Colonic mucosa (tissue), 4 donors: ENCODE measurements around the gene CAMTA1. TPM values are rescaled to one million over a fixed set of nuclear protein-coding genes. Genes with fewer than 3 reads are reported as not detected.
"Not testable (repeated sequence)": the region's sequence is repeated elsewhere in the genome, so short reads cannot be mapped to it uniquely, and the experiment has no call there.

ENCODE experiments used
- DNase-seq: peaks from one replicate; pipeline ENCODE4 v3.0.0-alpha.2; 2020
- H3K27ac ChIP-seq: fragments of 200-600 bp; one replicate; pipeline ENCODE4 v1.8.0; 2021
- H3K27me3 ChIP-seq: fragments of 200-600 bp; one replicate; pipeline ENCODE4 v1.8.0; 2021
- H3K36me3 ChIP-seq: fragments of 200-600 bp; one replicate; pipeline ENCODE4 v1.8.0; 2021
- H3K4me1 ChIP-seq: fragments of 200-600 bp; one replicate; pipeline ENCODE4 v1.8.0; 2021; ENCODE audit warnings: mild to moderate bottlenecking
- H3K4me3 ChIP-seq: fragments of 200-600 bp; one replicate; pipeline ENCODE4 v1.8.0; 2021
- H3K9ac ChIP-seq, 2 donors: one replicate each; pipeline ENCODE4 v1.7.0; 2013; ENCODE audit warnings: control low read depth in 2 of 2, low read depth in 2 of 2, low read length in 2 of 2
- H3K9me3 ChIP-seq: fragments of 200-600 bp; one replicate; pipeline ENCODE4 v1.8.0; 2021
- intact Hi-C: fragments of 100-400 bp; cut with DNase I; formaldehyde crosslinking; loops from one replicate; pipeline ENCODE4 v1.14.1; 2022
- total RNA-seq, 2 donors: library from RNA; stranded (reverse); fragmentation: NEBNext Ultra II Directional in 1 of 2; extraction: Animal tissue kit (Norgen Biotek cat#: 25700) in 1 of 2; gene quantifications; one replicate each; pipeline ENCODE4 v1.2.1, GENCODE V29; 2021
- TF ChIP-seq, protein P1 (sequence below): fragments of 200-600 bp; IDR thresholded peaks from one replicate; pipeline ENCODE4 v1.8.0; 2022; ENCODE audit warnings: antibody characterized with exemption, mild to moderate bottlenecking
- donor health status: healthy.
- donor health status: DM: no; HTN: no; CAD: no.
- donor health status: DM: no; HTN: no; CAD: no.

Gene CAMTA1
- total RNA-seq, 2 donors from 2014 or later, result 76.8 to 92.8 TPM

DNA sequence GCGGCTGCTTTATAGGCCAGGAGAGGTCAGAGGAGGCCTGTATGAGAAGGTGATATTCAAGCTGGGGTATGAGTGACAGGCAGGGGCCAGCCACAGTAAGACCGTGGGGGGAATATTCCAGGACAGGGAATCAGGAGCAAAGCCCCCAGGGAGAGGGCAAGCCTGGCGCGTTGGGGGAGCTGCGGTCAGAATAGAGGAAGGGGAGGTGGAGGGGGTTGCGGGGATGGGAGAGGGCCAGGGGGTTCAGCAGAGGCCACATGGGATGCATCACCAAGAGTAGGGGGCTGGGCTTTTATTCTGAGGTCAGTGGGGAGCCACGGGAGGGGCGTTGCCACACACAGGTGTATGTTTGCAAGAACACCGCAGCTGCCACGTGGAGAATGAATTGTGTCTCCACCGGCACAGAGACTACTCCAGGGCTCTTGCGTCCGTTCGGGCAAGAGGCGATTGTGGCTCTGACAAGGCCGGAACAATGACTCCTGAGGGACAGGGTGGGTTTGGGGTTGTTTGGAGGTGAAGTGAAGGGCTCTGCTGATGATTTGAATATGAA is 901.1 kb downstream of the CAMTA1 start:
- Histone ChIP-seq H3K9ac (no peak overlapping the region), H3K4me1 (no peaks in the 10 kb centered on the region), H3K27ac (no peak overlapping the region), H3K4me3 (no peak overlapping the region), H3K27me3 (no peaks in the 10 kb centered on the region), H3K9me3 (no peaks in the 10 kb centered on the region), H3K36me3 (no peaks in the 10 kb centered on the region)
- TF ChIP-seq, protein P1, sequence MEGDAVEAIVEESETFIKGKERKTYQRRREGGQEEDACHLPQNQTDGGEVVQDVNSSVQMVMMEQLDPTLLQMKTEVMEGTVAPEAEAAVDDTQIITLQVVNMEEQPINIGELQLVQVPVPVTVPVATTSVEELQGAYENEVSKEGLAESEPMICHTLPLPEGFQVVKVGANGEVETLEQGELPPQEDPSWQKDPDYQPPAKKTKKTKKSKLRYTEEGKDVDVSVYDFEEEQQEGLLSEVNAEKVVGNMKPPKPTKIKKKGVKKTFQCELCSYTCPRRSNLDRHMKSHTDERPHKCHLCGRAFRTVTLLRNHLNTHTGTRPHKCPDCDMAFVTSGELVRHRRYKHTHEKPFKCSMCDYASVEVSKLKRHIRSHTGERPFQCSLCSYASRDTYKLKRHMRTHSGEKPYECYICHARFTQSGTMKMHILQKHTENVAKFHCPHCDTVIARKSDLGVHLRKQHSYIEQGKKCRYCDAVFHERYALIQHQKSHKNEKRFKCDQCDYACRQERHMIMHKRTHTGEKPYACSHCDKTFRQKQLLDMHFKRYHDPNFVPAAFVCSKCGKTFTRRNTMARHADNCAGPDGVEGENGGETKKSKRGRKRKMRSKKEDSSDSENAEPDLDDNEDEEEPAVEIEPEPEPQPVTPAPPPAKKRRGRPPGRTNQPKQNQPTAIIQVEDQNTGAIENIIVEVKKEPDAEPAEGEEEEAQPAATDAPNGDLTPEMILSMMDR, result no peak
- intact Hi-C loops, result no loop called here
- no peak for DNase-seq

GRCh38 chr1:7687411-7687810 is 902.2 kb downstream of the CAMTA1 start:
- H3K27me3 ChIP-seq, result no peaks in the 10 kb centered on the region
- H3K27ac ChIP-seq, result no peak overlapping the region
- intact Hi-C loops, result no loop called here
- no peak overlapping the region for H3K9ac ChIP-seq
- no peak overlapping the region for H3K4me3 ChIP-seq
- no peaks in the 10 kb centered on the region for H3K9me3 ChIP-seq
- no peak for DNase-seq
- no peaks in the 10 kb centered on the region for H3K4me1 ChIP-seq
- TF ChIP-seq, protein P1, result no peak
- H3K36me3 ChIP-seq, result no peaks in the 10 kb centered on the region

DNA sequence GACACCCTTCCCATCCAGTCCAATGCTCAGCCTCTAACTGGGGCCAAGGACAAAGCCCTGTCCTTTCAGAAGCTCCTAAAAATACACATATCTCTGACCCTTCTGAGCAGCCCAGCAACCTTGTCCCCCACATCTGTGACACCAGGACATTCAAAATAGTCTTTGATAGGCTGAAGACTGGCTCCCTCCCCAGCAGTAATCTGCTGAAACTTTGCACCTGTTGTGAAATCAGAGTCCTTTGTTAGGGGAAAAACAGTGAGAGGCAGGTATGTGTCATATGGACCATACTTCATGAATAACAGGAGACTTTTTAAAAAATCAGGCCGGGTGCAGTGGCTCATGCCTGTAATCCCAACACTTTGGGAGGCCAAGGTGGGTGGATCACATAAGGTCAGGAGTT is 903.4 kb downstream of the CAMTA1 start:
- H3K4me3 ChIP-seq, result no peak overlapping the region
- H3K4me1 ChIP-seq, result no peaks in the 10 kb centered on the region
- no peak overlapping the region for H3K9ac ChIP-seq
- H3K36me3 ChIP-seq, result no peaks in the 10 kb centered on the region
- no peak for DNase-seq
- no peaks in the 10 kb centered on the region for H3K9me3 ChIP-seq
- H3K27me3 ChIP-seq, result no peaks in the 10 kb centered on the region
- intact Hi-C loops, result no loop called here
- TF ChIP-seq, protein P1, result no peak
- H3K27ac ChIP-seq, result no peak overlapping the region

DNA sequence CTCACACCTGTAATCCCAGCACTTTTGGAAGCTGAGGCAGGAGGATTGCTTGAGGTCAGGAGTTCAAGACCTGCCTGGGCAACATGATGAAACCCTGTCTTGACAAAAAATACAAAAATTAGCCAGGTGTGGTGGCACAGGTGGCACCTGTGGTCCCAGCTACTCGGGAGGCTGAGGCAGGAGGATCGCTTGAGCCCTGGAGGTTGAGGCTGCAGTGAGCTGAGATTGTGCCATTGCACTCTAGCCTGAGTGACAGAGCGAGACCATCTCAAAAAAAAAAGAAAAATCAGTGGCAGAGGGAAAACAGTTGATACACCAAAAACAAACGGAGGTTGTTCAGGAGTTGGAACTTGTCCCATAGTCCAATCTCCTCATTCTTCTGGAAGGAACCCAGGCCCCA is 904.1 kb downstream of the CAMTA1 start:
- H3K4me3 ChIP-seq, H3K27me3 ChIP-seq, DNase-seq, H3K36me3 ChIP-seq, H3K9ac ChIP-seq, intact Hi-C loops, H3K4me1 ChIP-seq, H3K27ac ChIP-seq, H3K9me3 ChIP-seq: not testable (repeated sequence)

GRCh38 chr1:7690076-7690475 is 904.8 kb downstream of the CAMTA1 start:
- Histone ChIP-seq H3K27me3 (no peaks in the 10 kb centered on the region), H3K9ac (no peak overlapping the region), H3K36me3 (no peaks in the 10 kb centered on the region), H3K4me1 (no peaks in the 10 kb centered on the region), H3K27ac (no peak overlapping the region), H3K4me3 (no peak overlapping the region), H3K9me3 (no peaks in the 10 kb centered on the region)
- TF ChIP-seq, protein P1, result no peak
- intact Hi-C loops, result no loop called here
- no peak for DNase-seq

GRCh38 chr1:7690496-7691182 is 905.4 kb downstream of the CAMTA1 start:
- no peaks in the 10 kb centered on the region for H3K9me3 ChIP-seq
- TF ChIP-seq, protein P1, result no peak
- intact Hi-C loops, result no loop called here
- no peak for DNase-seq
- H3K4me3 ChIP-seq, result no peak overlapping the region
- no peak overlapping the region for H3K9ac ChIP-seq
- H3K4me1 ChIP-seq, result no peaks in the 10 kb centered on the region
- no peaks in the 10 kb centered on the region for H3K27me3 ChIP-seq
- no peak overlapping the region for H3K27ac ChIP-seq
- no peaks in the 10 kb centered on the region for H3K36me3 ChIP-seq
